NB4 (cell line): ENCODE results near the gene SERPINE2.
A peak's percentile ranks its signal among the peaks of the same experiment; 100 is the strongest.

Source experiments
- DNase-seq: peaks from one replicate; pipeline ENCODE4 v3.0.0; 2010; ENCODE audit warnings: low read depth
- H3K4me3 ChIP-seq: one replicate; pipeline ENCODE4 v1.5.1; 2011; ENCODE audit warnings: mild to moderate bottlenecking, low read depth, low read length, moderate library complexity
- MYC ChIP-seq: IDR thresholded peaks from 2 replicates; pipeline ENCODE4 v1.6.1; 2011; ENCODE audit warnings: low read depth, low read length
- POLR2A ChIP-seq: IDR thresholded peaks from 2 replicates; pipeline ENCODE4 v1.6.1; 2011; ENCODE audit warnings: mild to moderate bottlenecking; ENCODE audit not compliant: insufficient read length; ENCODE audit errors: extremely low read depth
- TF ChIP-seq, protein P1 (sequence below): IDR thresholded peaks from 2 replicates; pipeline ENCODE4 v1.6.1; 2011; ENCODE audit warnings: low read depth, low read length
- TF ChIP-seq, protein P2 (sequence below): IDR thresholded peaks from one replicate; pipeline ENCODE4 v1.5.1; 2012; ENCODE audit warnings: low read depth, low read length

The SERPINE2 gene

DNA sequence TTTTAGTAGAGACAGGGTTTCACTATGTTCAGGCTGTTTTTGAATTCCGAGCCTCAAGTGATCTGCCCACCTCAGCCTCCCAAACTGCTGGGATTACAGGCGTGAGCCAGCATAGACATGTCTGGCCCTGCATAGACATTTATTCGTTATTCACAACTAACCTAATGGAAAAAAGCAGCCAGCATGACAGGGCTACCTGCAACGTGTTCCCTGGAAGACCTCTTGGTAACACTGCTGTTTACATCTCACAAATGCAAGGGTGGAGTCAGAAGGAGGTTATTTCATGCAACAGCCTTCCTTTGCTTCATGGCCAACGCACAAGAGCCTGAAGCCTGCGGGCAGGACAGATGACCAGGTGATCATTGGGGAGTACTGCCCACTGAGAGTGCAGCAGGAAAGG is 9.2 kb downstream of the SERPINE2 start:
- DNase-seq, result no peak
- H3K4me3 ChIP-seq, result no peak overlapping the region
- TF ChIP-seq, protein P1, sequence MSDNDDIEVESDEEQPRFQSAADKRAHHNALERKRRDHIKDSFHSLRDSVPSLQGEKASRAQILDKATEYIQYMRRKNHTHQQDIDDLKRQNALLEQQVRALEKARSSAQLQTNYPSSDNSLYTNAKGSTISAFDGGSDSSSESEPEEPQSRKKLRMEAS, result no peak
- TF ChIP-seq, protein P2, sequence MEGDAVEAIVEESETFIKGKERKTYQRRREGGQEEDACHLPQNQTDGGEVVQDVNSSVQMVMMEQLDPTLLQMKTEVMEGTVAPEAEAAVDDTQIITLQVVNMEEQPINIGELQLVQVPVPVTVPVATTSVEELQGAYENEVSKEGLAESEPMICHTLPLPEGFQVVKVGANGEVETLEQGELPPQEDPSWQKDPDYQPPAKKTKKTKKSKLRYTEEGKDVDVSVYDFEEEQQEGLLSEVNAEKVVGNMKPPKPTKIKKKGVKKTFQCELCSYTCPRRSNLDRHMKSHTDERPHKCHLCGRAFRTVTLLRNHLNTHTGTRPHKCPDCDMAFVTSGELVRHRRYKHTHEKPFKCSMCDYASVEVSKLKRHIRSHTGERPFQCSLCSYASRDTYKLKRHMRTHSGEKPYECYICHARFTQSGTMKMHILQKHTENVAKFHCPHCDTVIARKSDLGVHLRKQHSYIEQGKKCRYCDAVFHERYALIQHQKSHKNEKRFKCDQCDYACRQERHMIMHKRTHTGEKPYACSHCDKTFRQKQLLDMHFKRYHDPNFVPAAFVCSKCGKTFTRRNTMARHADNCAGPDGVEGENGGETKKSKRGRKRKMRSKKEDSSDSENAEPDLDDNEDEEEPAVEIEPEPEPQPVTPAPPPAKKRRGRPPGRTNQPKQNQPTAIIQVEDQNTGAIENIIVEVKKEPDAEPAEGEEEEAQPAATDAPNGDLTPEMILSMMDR, result no peak
- no peak for TF ChIP-seq POLR2A
- TF ChIP-seq MYC, result no peak

DNA sequence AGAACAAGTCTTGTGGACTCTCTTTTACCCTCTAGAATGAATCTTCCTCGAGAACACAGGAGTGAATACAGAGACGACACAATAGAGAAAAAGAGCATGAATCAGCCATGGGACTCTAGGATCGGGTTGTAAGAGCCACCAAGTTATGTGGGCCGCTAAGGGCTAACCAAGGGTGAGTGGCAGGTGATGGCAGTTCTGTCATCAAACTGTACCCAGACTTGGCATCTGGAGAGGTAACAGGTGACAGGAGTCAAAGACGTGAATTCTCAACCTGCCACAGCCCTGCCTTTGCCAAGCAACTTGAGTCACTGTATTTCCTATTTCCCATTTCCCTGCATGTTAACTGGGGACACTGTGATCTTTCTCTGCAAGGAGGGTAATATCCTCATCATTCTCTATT is 11.2 kb downstream of the SERPINE2 start:
- no peak for DNase-seq
- TF ChIP-seq MYC, result no peak
- TF ChIP-seq POLR2A, result no peak
- TF ChIP-seq, protein P2, result no peak
- TF ChIP-seq, protein P1, result no peak
- H3K4me3 ChIP-seq, result no peak overlapping the region

DNA sequence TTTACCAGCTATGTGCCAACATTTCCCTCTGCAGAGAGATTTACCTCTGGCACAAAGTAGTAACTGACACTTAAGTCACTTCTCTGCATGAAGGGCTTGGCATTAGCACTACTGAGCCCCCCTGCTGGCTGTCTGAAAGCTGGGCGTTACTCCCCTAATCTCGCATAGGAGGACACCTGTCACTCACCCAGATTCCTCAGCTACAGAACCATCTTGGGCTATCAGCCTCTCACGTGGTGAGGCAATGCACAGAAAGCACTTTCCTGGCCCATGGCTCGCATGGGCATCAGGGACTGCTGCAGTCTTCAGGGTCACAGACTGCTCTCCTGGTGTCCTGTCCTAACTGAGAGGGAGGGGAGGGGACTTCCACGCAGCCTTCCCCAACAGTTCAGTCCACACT is 12.0 kb downstream of the SERPINE2 start:
- H3K4me3 ChIP-seq, result no peak overlapping the region
- DNase-seq, result peak; percentile 13
- TF ChIP-seq, protein P2, result no peak
- TF ChIP-seq MYC (no peak), POLR2A (no peak)

DNA sequence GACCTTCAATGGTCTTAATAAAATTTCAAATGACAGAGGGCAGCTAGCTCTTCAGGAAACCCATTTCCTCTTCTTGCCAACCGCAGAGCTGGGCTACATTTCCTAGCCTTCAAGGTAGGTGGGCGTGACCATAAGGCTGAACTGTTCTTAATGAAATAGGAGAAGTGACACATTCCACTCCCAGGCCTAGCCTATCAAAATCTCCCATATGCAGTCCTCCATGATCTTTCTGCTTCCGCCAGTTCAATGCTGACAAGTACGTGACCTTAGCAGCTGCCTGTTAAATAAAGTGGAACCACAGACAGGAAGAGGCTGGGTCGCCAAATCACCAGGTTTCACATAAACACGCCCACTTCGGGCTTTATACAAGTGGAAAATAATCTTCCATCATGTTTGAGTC is 13.2 kb downstream of the SERPINE2 start:
- peak overlapping the region; percentile 32 for H3K4me3 ChIP-seq
- DNase-seq, result peak; percentile 95
- peak; percentile 11 for TF ChIP-seq POLR2A
- no peak for TF ChIP-seq MYC

DNA sequence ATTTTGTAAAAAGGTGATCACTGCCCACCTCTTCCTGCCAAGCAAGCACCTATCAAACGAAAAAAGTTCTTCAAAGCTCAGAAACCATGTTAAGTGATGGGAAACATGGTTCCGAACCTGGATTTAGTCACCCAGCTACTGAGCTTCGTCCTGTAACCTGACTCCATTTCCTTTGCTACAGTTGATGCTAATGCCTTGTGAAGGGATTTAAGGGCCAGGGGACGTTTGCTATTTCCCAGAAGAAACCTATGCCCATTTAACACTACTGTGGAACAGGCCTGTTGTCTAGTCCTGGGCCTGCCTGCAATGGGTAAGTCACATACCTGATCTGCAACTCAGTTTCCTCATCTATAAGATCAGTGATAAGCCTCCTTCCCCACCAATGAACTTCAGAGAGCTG is 14.8 kb downstream of the SERPINE2 start:
- TF ChIP-seq MYC, result no peak
- TF ChIP-seq, protein P2, result no peak
- TF ChIP-seq, protein P1, result no peak
- no peak for TF ChIP-seq POLR2A
- no peak for DNase-seq
- H3K4me3 ChIP-seq, result no peak overlapping the region

DNA sequence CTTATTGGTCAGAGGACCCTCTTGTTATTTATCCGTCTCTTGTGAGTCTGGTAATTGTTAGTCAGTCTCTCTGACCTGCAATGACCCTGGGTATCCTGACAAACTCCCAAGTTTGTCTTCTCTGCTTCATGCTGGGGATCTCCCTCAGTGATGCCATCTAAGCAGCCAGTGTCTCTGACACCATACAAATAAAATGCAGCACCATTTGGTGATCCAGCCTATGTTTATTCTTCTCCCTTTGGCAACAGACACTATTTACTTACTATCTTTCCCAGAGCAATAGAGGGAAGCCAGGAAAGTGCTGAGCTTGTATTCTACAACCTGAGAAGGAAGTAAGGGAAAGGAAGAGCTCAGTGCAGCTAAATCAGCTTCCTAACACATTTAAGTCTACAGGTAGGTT is 15.9 kb downstream of the SERPINE2 start:
- no peak overlapping the region for H3K4me3 ChIP-seq
- TF ChIP-seq, protein P2, result no peak
- no peak for TF ChIP-seq MYC
- no peak for TF ChIP-seq POLR2A
- TF ChIP-seq, protein P1, result no peak
- DNase-seq, result no peak
